ENCODE measurements around the gene ARL8A. TPM values are rescaled to one million over a fixed set of nuclear protein-coding genes. Genes with fewer than 3 reads are reported as not detected.

ARL8A gene
- total RNA-seq, 2 donors from 2014 or later, result 72.8 to 82.0 TPM

DNA sequence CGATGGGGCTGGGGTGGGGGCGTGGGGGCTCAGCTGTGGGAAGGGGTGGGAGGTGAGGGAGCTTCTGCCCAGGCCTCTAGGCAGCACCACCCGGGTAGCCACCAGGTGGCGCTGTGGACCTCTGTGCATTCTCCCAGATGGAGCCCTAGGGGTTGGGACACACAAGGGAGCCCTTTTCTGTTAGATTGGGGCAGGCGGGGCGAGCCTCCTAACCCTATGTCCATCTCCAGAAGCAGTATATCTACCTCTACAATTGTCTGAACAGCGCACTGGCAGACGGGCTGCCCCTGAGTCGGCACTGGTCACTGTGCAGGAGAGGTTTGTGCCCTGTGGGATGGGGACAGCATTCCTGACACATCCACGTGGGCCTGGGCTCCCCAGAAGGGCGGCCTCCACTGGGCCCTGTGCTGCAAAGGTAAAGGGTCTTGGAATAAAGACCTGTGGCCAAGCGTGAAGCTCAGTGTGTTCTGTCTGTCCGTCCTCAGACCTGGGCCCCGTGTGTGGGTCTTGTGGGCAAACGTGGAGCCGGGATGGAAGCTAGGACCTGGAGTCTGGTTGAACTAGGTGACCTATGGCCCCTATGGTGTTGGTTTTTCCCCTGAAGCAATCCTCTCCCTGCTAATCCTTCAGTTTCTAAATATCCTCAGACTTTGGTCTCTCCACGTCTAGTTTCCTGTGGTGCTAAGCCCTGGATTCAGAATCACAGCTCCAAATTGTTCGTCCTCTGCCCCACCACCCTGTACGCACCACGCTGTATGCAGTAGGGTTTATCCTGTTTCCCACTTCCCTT lies 44.7 kb upstream of the ARL8A start:
- H3K4me3 ChIP-seq (ENCODE audit: low read length), result no peak overlapping the region
- peaks cover 7% of the 10 kb centered on the region for H3K4me1 ChIP-seq (ENCODE audit: control insufficient read depth, insufficient read depth, low read length)
- no peak overlapping the region for H3K4me3 Mint-ChIP-seq
- peaks cover 21% of the 10 kb centered on the region for H3K27me3 Mint-ChIP-seq (ENCODE audit: insufficient read depth)
- TF ChIP-seq, protein P1, sequence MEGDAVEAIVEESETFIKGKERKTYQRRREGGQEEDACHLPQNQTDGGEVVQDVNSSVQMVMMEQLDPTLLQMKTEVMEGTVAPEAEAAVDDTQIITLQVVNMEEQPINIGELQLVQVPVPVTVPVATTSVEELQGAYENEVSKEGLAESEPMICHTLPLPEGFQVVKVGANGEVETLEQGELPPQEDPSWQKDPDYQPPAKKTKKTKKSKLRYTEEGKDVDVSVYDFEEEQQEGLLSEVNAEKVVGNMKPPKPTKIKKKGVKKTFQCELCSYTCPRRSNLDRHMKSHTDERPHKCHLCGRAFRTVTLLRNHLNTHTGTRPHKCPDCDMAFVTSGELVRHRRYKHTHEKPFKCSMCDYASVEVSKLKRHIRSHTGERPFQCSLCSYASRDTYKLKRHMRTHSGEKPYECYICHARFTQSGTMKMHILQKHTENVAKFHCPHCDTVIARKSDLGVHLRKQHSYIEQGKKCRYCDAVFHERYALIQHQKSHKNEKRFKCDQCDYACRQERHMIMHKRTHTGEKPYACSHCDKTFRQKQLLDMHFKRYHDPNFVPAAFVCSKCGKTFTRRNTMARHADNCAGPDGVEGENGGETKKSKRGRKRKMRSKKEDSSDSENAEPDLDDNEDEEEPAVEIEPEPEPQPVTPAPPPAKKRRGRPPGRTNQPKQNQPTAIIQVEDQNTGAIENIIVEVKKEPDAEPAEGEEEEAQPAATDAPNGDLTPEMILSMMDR (conservative IDR thresholded peaks at IDR 0.05), result peak; percentile 94
- peaks cover 1% of the 10 kb centered on the region for H3K36me3 Mint-ChIP-seq (ENCODE audit: low read depth)
- no peak overlapping the region for H3K27ac Mint-ChIP-seq
- H3K27ac ChIP-seq (ENCODE audit: low read depth, low read length), result no peak overlapping the region
- H3K27me3 ChIP-seq (ENCODE audit: control insufficient read depth, insufficient read depth, low read length, poor library complexity, severe bottlenecking), result peaks cover 15% of the 10 kb centered on the region
- no peaks in the 10 kb centered on the region for H3K9me3 ChIP-seq (ENCODE audit: control insufficient read depth, low read length)
- peak; percentile 96 for DNase-seq
- WGBS, 2 experiments (ENCODE audit: insufficient coverage in 1 of 2, insufficient read length in 1 of 2), result 68 to 89% methylated on average over 10 to 20 of the region's 20 CpGs
- no peaks in the 10 kb centered on the region for H3K36me3 ChIP-seq (ENCODE audit: control insufficient read depth, insufficient read depth, low read length)
- peaks cover 11% of the 10 kb centered on the region for H3K4me1 Mint-ChIP-seq
- H3K9me3 Mint-ChIP-seq, result peaks cover 7% of the 10 kb centered on the region
- H3K9ac ChIP-seq (ENCODE audit: extremely low read depth, low read length, poor library complexity, severe bottlenecking), result no peak overlapping the region

DNA sequence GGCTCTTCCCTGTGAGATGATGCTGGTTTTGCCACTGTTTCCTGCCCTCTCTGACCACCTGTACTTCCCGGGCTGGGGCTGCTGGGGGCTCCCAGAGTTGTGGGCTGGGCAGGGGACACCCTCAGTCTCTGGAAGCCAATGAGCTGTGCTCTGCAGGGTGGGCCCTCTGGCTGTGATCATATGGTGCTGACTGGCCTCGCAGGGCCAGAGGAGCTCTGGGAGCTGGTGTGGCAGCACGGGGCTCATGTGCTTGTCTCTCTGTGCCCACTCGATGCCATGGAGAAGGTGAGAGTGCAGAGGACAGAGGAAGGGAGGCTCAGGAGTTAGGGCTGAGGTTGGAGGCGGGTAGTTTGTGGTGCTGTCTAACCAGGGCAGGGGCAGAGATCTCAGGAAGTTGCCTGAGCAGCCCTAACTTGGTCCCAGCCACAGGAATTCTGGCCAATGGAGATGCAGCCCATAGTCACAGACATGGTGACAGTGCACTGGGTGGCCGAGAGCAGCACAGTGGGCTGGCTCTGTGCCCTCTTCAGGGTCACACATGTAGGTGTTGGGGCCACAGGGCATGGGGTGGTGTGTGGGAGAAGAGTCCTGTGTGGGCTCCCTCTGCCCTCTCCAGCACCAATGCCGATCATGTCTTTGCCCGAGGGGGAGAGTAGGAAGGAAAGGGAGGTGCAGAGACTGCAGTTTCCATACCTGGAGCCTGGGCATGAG lies 43.3 kb upstream of the ARL8A start:
- Mint-ChIP-seq H3K4me1 (peaks cover 13% of the 10 kb centered on the region), H3K27me3 (ENCODE audit: insufficient read depth) (peaks cover 17% of the 10 kb centered on the region), H3K4me3 (no peak overlapping the region), H3K27ac (no peak overlapping the region), H3K9me3 (peaks cover 7% of the 10 kb centered on the region), H3K36me3 (ENCODE audit: low read depth) (peaks cover 1% of the 10 kb centered on the region)
- Histone ChIP-seq H3K27ac (ENCODE audit: low read depth, low read length) (no peak overlapping the region), H3K4me1 (ENCODE audit: control insufficient read depth, insufficient read depth, low read length) (peaks cover under 1% of the 10 kb centered on the region), H3K4me3 (ENCODE audit: low read length) (no peak overlapping the region), H3K9me3 (ENCODE audit: control insufficient read depth, low read length) (no peaks in the 10 kb centered on the region), H3K9ac (ENCODE audit: extremely low read depth, low read length, poor library complexity, severe bottlenecking) (no peak overlapping the region), H3K36me3 (ENCODE audit: control insufficient read depth, insufficient read depth, low read length) (no peaks in the 10 kb centered on the region), H3K27me3 (ENCODE audit: control insufficient read depth, insufficient read depth, low read length, poor library complexity, severe bottlenecking) (peaks cover 2% of the 10 kb centered on the region)
- DNase-seq, result no peak
- WGBS, 2 experiments (ENCODE audit: insufficient coverage in 1 of 2, insufficient read length in 1 of 2), result 85 to 90% methylated on average over 3 to 8 of the region's 8 CpGs
- TF ChIP-seq, protein P1 (conservative IDR thresholded peaks at IDR 0.05), result no peak

DNA sequence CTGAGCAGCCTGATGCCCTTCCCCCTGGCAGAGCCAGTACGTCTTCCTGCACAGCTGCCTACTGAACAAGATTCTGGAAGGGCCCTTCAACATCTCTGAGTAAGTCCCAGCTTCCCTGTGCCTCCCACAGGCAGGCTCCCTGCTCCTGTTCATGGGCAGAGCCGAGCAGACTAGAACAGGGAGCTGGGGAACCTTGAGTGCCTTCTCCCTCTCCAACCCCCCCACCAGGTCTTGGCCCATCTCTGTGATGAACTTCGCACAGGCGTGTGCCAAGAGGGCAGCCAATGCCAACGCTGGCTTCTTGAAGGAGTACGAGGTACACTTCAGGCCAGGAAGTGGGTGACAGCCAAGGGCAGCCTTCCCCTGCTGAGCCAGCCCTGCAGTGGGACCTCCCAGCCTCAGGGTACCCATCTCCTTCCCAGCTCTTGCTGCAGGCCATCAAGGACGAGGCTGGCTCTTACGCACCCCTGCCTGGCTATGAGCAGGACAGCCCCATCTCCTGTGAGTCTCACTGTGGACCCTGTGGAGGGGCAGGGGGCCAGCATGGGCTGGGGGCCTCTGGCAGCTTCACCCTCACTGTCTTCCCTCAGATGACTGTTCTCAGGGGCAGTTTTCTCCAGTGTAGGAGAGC lies 42.6 kb upstream of the ARL8A start:
- H3K36me3 Mint-ChIP-seq (ENCODE audit: low read depth), result no peaks in the 10 kb centered on the region
- no peak for DNase-seq
- H3K4me1 Mint-ChIP-seq, result peaks cover 13% of the 10 kb centered on the region
- Histone ChIP-seq H3K9me3 (ENCODE audit: control insufficient read depth, low read length) (no peaks in the 10 kb centered on the region), H3K4me3 (ENCODE audit: low read length) (no peak overlapping the region), H3K36me3 (ENCODE audit: control insufficient read depth, insufficient read depth, low read length) (no peaks in the 10 kb centered on the region), H3K27me3 (ENCODE audit: control insufficient read depth, insufficient read depth, low read length, poor library complexity, severe bottlenecking) (no peaks in the 10 kb centered on the region), H3K27ac (ENCODE audit: low read depth, low read length) (no peak overlapping the region), H3K9ac (ENCODE audit: extremely low read depth, low read length, poor library complexity, severe bottlenecking) (no peak overlapping the region), H3K4me1 (ENCODE audit: control insufficient read depth, insufficient read depth, low read length) (no peaks in the 10 kb centered on the region)
- peaks cover 18% of the 10 kb centered on the region for H3K27me3 Mint-ChIP-seq (ENCODE audit: insufficient read depth)
- 63 to 85% methylated on average over 2 to 8 of the region's 8 CpGs for WGBS, 2 experiments (ENCODE audit: insufficient coverage in 1 of 2, insufficient read length in 1 of 2)
- TF ChIP-seq, protein P1 (conservative IDR thresholded peaks at IDR 0.05), result no peak
- no peak overlapping the region for H3K4me3 Mint-ChIP-seq
- peaks cover 1% of the 10 kb centered on the region for H3K9me3 Mint-ChIP-seq
- H3K27ac Mint-ChIP-seq, result no peak overlapping the region
